ENCODE results near the gene NOS3.

NOS3 gene

GRCh38 chr7:151061213-151062110 is 70.6 kb downstream of the NOS3 start:
- TF ChIP-seq CTCF (IDR thresholded peaks at IDR 0.05; ENCODE audit: low read depth, low read length): no peak
- no peak overlapping the region for H3K4me3 ChIP-seq (ENCODE audit: low read depth, low read length)

DNA sequence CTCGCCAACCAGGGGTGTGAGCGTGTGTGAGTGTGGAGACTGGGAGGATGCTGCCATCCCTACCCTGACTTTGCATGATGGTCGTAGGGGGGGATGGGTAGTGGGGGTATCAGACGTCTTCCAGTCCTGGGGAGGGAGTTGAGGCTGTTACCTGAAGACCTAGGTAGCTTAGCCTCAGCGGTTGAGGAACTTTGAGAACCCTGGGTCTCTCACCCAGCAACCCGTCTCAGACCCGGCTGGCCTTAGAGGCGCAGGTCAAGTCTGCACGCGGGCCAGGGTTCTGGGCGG is 71.2 kb downstream of the NOS3 start:
- TF ChIP-seq CTCF (IDR thresholded peaks at IDR 0.05; ENCODE audit: low read depth, low read length): no peak
- Histone ChIP-seq H3K27me3 (ENCODE audit: insufficient read depth, low read depth, severe bottlenecking) (no peaks in the 10 kb centered on the region), H3K27ac (peak overlapping the region; percentile 75), H3K4me3 (ENCODE audit: low read depth, low read length) (no peak overlapping the region), H3K9me3 (ENCODE audit: severe bottlenecking) (no peaks in the 10 kb centered on the region), H3K36me3 (peaks cover 37% of the 10 kb centered on the region)
- no peak for DNase-seq

More at GRCh38 chr7:151061213-151062110, 70.6 kb downstream of the NOS3 start:
- H3K36me3 ChIP-seq: peaks cover 31% of the 10 kb centered on the region
- peak overlapping the region; percentile 75 for H3K27ac ChIP-seq
- DNase-seq: no peak
- H3K9me3 ChIP-seq (ENCODE audit: severe bottlenecking): no peaks in the 10 kb centered on the region
- no peaks in the 10 kb centered on the region for H3K27me3 ChIP-seq (ENCODE audit: insufficient read depth, low read depth, severe bottlenecking)

DNA sequence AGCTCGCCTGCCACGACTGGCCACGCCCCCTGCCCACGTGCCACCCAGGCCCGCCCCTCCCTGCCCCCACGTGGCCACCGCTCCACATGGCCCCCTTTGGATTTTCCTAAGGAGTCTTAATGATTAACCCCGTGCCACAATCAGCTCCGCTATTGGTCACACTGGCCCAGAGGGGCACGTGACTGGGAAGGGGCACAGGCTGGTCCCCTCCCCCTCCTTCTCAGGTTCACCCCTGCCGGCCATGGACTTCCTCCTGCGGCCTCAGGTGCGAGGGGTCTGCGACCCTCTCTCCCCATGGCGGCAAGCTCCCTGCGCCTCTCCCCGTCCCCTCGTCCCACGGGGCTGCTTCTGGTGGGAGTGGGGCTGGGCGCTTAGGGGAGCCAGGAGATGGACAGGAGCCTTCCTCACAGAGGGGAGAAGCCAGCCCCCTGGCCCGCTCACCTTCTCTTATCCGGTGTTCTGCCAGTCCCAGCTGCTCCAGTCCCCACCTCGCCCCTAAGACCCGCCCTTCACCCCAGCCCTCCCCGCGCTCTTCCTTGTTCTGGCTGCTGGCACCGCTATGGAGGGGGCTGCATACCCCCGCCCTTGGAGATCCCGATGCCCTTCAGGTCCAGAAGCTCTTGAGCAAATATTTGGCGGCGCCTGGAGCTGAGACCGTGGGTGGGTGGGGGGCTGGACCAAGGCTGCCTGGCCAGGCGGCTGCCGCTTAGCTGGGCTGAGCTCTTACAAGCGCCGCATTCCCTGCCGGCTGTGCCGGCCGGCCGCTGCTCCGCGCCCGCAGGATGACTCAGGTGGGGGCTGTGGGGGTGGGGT is 71.8 kb downstream of the NOS3 start:
- Histone ChIP-seq H3K4me3 (ENCODE audit: low read depth, low read length) (peak overlapping the region; percentile 37), H3K9me3 (ENCODE audit: severe bottlenecking) (no peaks in the 10 kb centered on the region), H3K27me3 (ENCODE audit: insufficient read depth, low read depth, severe bottlenecking) (no peaks in the 10 kb centered on the region), H3K27ac (peak overlapping the region; percentile 69), H3K36me3 (peaks cover 42% of the 10 kb centered on the region)
- no peak for TF ChIP-seq CTCF (IDR thresholded peaks at IDR 0.05; ENCODE audit: low read depth, low read length)
- DNase-seq: peak; percentile 90

DNA sequence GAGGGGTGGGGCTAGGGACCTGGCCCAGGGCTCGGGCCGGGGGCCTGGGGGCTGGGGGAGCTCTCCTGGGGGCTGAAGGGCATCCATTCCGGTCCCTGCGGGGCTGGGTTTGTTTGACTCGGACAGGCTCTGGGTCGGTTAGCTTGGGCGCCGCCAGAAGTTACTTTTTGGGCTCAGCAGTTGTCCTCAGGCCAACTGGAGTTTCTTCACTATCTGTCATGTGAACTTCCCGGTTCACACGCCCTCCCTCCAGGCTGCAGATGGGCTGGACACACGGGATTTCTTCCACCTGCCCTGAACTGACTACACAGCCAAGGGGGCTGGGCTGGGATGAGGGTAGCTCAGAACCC is 72.4 kb downstream of the NOS3 start:
- peaks cover 48% of the 10 kb centered on the region for H3K36me3 ChIP-seq
- no peaks in the 10 kb centered on the region for H3K27me3 ChIP-seq (ENCODE audit: insufficient read depth, low read depth, severe bottlenecking)
- no peak for DNase-seq
- no peaks in the 10 kb centered on the region for H3K9me3 ChIP-seq (ENCODE audit: severe bottlenecking)
- H3K27ac ChIP-seq: no peak overlapping the region
- no peak for TF ChIP-seq CTCF (IDR thresholded peaks at IDR 0.05; ENCODE audit: low read depth, low read length)
- no peak overlapping the region for H3K4me3 ChIP-seq (ENCODE audit: low read depth, low read length)
